GM06990 (cell line): Measurements from ENCODE around the gene TRAF3IP1.

Experiments
- DNase-seq: peaks from one replicate; pipeline ENCODE4 v3.0.0-alpha.2; 2011; ENCODE audit not compliant: insufficient read length; ENCODE audit errors: extremely low read depth
- H3K27me3 ChIP-seq: replicated peaks from 2 replicates; pipeline ENCODE4 v1.6.0; 2011; ENCODE audit warnings: low read length; ENCODE audit not compliant: control insufficient read depth, insufficient read depth
- H3K36me3 ChIP-seq: 2 replicates; pipeline ENCODE4 v1.5.1; 2011; ENCODE audit warnings: low read length; ENCODE audit not compliant: control insufficient read depth, insufficient read depth
- H3K4me3 ChIP-seq: replicated peaks from 2 replicates; pipeline ENCODE4 v1.5.1; 2011; ENCODE audit warnings: low read depth, mild to moderate bottlenecking, control low read depth, low read length
- CTCF ChIP-seq: IDR thresholded peaks from 2 replicates; pipeline ENCODE4 v1.5.1; 2011; ENCODE audit warnings: low read length, control low read depth, mild to moderate bottlenecking, inconsistent platforms; ENCODE audit not compliant: insufficient read depth, poor library complexity, severe bottlenecking

TRAF3IP1 gene

GRCh38 chr2:238388794-238389193 lies 68.5 kb downstream of the TRAF3IP1 start:
- no peak for TF ChIP-seq CTCF
- Histone ChIP-seq H3K4me3 (no peak overlapping the region), H3K27me3 (no peaks in the 10 kb centered on the region), H3K36me3 (no peaks in the 10 kb centered on the region)
- DNase-seq, result no peak

GRCh38 chr2:238389988-238390589 lies 69.8 kb downstream of the TRAF3IP1 start:
- Histone ChIP-seq H3K27me3 (no peaks in the 10 kb centered on the region), H3K4me3 (no peak overlapping the region), H3K36me3 (no peaks in the 10 kb centered on the region)
- no peak for TF ChIP-seq CTCF
- DNase-seq, result no peak

GRCh38 chr2:238391042-238391689 lies 70.8 kb downstream of the TRAF3IP1 start:
- Histone ChIP-seq H3K36me3 (no peaks in the 10 kb centered on the region), H3K27me3 (no peaks in the 10 kb centered on the region), H3K4me3 (no peak overlapping the region)
- DNase-seq, result no peak
- TF ChIP-seq CTCF, result no peak

- H3K4me3 ChIP-seq, result no peak overlapping the region
- no peaks in the 10 kb centered on the region; the same call in 1 of the 2 replicates for H3K36me3 ChIP-seq
- H3K27me3 ChIP-seq, result no peaks in the 10 kb centered on the region
- TF ChIP-seq CTCF, result no peak
- DNase-seq, result no peak
Measured at GRCh38 chr2:238396663-238397062, 76.3 kb downstream of the TRAF3IP1 start.

GRCh38 chr2:238397356-238397755 lies 77.0 kb downstream of the TRAF3IP1 start:
- TF ChIP-seq CTCF, result no peak
- Histone ChIP-seq H3K4me3 (no peak overlapping the region), H3K36me3 (no peaks in the 10 kb centered on the region; the same call in 1 of the 2 replicates), H3K27me3 (no peaks in the 10 kb centered on the region)
- no peak for DNase-seq
